CD14-positive monocyte (primary cell): Measurements from ENCODE around the gene PATJ. TPM values are rescaled to one million over a fixed set of nuclear protein-coding genes. Genes with fewer than 3 reads are reported as not detected.

ENCODE experiments used
- DNase-seq, 3 donors: peaks; one replicate each; pipeline ENCODE4 v3.0.0-alpha.2; 2011 to 2022
- H2AFZ ChIP-seq: 2 replicates; pipeline ENCODE4 v1.6.0; 2012; ENCODE audit warnings: mild to moderate bottlenecking, low read depth, low read length, inconsistent platforms; ENCODE audit not compliant: insufficient read depth, poor library complexity, severe bottlenecking
- H3K27ac ChIP-seq, 2 donors: 1 replicate in 1 of 2; 2 replicates in 1 of 2; pipeline ENCODE4 v1.5.1; 2012 to 2013; ENCODE audit warnings: low read length in 2 of 2, control low read depth in 1 of 2, inconsistent platforms in 1 of 2, low read depth in 1 of 2, mild to moderate bottlenecking in 1 of 2
- H3K27me3 ChIP-seq, 2 donors: one replicate each; pipeline versions ENCODE4 v1.6.0 to v1.6.1; 2011 to 2013; ENCODE audit warnings: low read length in 2 of 2; ENCODE audit not compliant: control insufficient read depth in 2 of 2, insufficient read depth in 2 of 2
- H3K36me3 ChIP-seq, 2 donors: replicated peaks in 1 of 2; 1 replicate in 1 of 2; 2 replicates in 1 of 2; pipeline versions ENCODE4 v1.5.1 to v1.6.1; 2012 to 2013; ENCODE audit warnings: low read length in 2 of 2, control low read depth in 1 of 2, inconsistent platforms in 1 of 2, mild to moderate bottlenecking in 1 of 2; ENCODE audit not compliant: insufficient read depth in 2 of 2, control insufficient read depth in 1 of 2
- H3K4me1 ChIP-seq, 2 donors: 1 replicate in 1 of 2; 2 replicates in 1 of 2; pipeline versions ENCODE4 v1.5.1 to v1.6.1; 2012 to 2013; ENCODE audit warnings: low read length in 2 of 2, control low read depth in 1 of 2, inconsistent platforms in 1 of 2, mild to moderate bottlenecking in 1 of 2, moderate library complexity in 1 of 2; ENCODE audit not compliant: insufficient read depth in 2 of 2, control insufficient read depth in 1 of 2
- H3K4me2 ChIP-seq: replicated peaks from 2 replicates; pipeline ENCODE3; 2012; ENCODE audit warnings: low read length, moderate library complexity, mild to moderate bottlenecking; ENCODE audit not compliant: poor library complexity, severe bottlenecking; ENCODE audit errors: extremely low read depth
- H3K4me3 ChIP-seq, 3 experiments: fragments of 200-600 bp in 1 of 3; sonication (generic) in 1 of 3; replicated peaks in 1 of 3; 1 replicate in 2 of 3; 2 replicates in 1 of 3; pipeline ENCODE4 v1.5.1; 2011 to 2013; ENCODE audit warnings: low read length in 3 of 3, mild to moderate bottlenecking in 3 of 3, control low read depth in 2 of 3, low read depth in 2 of 3, inconsistent platforms in 1 of 3, moderate library complexity in 1 of 3
- H3K79me2 ChIP-seq: 2 replicates; pipeline ENCODE4 v1.6.0; 2012; ENCODE audit warnings: mild to moderate bottlenecking, control low read depth, inconsistent platforms, low read length, moderate library complexity; ENCODE audit not compliant: insufficient read depth
- H3K9ac ChIP-seq: 2 replicates; pipeline ENCODE4 v1.6.0; 2017; ENCODE audit warnings: low read length, mild to moderate bottlenecking; ENCODE audit not compliant: insufficient read depth, poor library complexity, severe bottlenecking
- H3K9me3 ChIP-seq, 2 donors: replicated peaks in 1 of 2; 1 replicate in 1 of 2; 2 replicates in 1 of 2; pipeline versions ENCODE4 v1.5.1 to v1.6.1; 2012 to 2013; ENCODE audit warnings: low read length in 2 of 2, control low read depth in 1 of 2; ENCODE audit not compliant: control insufficient read depth in 1 of 2, insufficient read depth in 1 of 2
- H4K20me1 ChIP-seq: 2 replicates; pipeline ENCODE4 v1.6.0; 2012; ENCODE audit warnings: mild to moderate bottlenecking, low read length, control low read depth, moderate library complexity; ENCODE audit not compliant: insufficient read depth
- H3K27ac Mint-ChIP-seq, 7 donors: one replicate each; pipeline ENCODE4 v1.8.0; 2020; ENCODE audit warnings: mild to moderate bottlenecking in 7 of 7, mixed read lengths in 7 of 7, moderate library complexity in 6 of 7, inconsistent platforms in 2 of 7
- H3K27me3 Mint-ChIP-seq, 3 donors: one replicate each; pipeline ENCODE4 v1.8.0; 2021 to 2022; ENCODE audit warnings: low read depth in 3 of 3, mild to moderate bottlenecking in 3 of 3, mixed read lengths in 3 of 3, moderate library complexity in 3 of 3, inconsistent platforms in 1 of 3
- H3K36me3 Mint-ChIP-seq, 2 donors: one replicate each; pipeline ENCODE4 v1.8.0; 2020; ENCODE audit warnings: mixed read lengths in 2 of 2, inconsistent platforms in 1 of 2, mild to moderate bottlenecking in 1 of 2
- H3K4me1 Mint-ChIP-seq: one replicate; pipeline ENCODE4 v1.8.0; 2020; ENCODE audit warnings: mild to moderate bottlenecking, mixed read lengths
- H3K4me3 Mint-ChIP-seq, 2 donors: one replicate each; pipeline ENCODE4 v1.8.0; 2020; ENCODE audit warnings: mild to moderate bottlenecking in 2 of 2, mixed read lengths in 2 of 2, moderate library complexity in 1 of 2
- H3K9me3 Mint-ChIP-seq, 7 donors: one replicate each; pipeline ENCODE4 v1.8.0; 2020 to 2022; ENCODE audit warnings: mixed read lengths in 7 of 7, mild to moderate bottlenecking in 6 of 7, moderate library complexity in 6 of 7, inconsistent platforms in 2 of 7
- WGBS: methylation state at CpG from one replicate; pipeline ENCODE4 v1.1.5; 2013; ENCODE audit warnings: missing lambda C conversion rate; ENCODE audit not compliant: insufficient coverage; 5-methylcytosine and 5-hydroxymethylcytosine counted together
- intact Hi-C, 2 donors: fragments of 100-400 bp; cut with micrococcal nuclease; formaldehyde crosslinking; loops; one replicate each; pipeline versions ENCODE4 v1.15.0 to v1.15.1; 2023
- polyA plus RNA-seq, 3 donors: library from polyadenylated mRNA; depleted of rRNA in 1 of 3; unstranded in 2 of 3; stranded (reverse) in 1 of 3; fragments of 300-500 nt in 2 of 3; fragments of >200 nt in 1 of 3; fragmentation: Illumina TruSeq in 2 of 3; gene quantifications; 1 replicate in 2 of 3; 2 replicates in 1 of 3; pipeline ENCODE4 v1.2.3, GENCODE V29; 2012 to 2021
- TF ChIP-seq, protein P1 (sequence below): fragments of 200-600 bp; IDR thresholded peaks from one replicate; pipeline ENCODE4 v1.8.0; 2022; ENCODE audit warnings: antibody characterized with exemption, mild to moderate bottlenecking

The PATJ gene
- polyA plus RNA-seq, 3 donors = 0.01 to 0.23 TPM; not detected in 1

DNA sequence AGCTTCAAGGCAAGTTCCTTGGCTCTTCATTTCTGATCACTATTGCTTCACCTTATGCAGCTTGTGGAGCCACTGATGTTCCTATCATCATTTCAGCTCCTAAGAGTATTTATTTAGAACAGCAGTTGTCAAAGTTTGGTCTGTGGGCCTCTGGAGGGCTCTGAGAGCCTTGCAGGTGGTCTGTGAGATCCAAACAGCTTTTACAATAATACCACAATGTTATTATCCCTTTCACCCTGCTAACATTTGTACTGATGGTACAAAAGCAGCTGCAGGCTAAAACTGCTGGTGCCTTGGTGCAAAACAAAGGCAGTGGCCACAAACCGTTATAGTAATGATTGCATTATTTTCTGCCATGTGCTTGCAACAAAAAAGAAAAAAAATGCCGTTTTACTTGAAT, 33.8 kb downstream of the PATJ start:
- no peaks in the 10 kb centered on the region for H3K36me3 ChIP-seq
- Mint-ChIP-seq H3K27me3 (peaks cover 0 to 4% (median 0%) of the 10 kb centered on the region in 3 donors), H3K4me1 (no peaks in the 10 kb centered on the region), H3K36me3 (no peaks in the 10 kb centered on the region), H3K27ac (no peak overlapping the region), H3K9me3 (no peaks in the 10 kb centered on the region), H3K4me3 (no peak overlapping the region)
- DNase-seq = no peak
- no peak overlapping the region for H3K4me3 ChIP-seq
- no peaks in the 10 kb centered on the region for H3K79me2 ChIP-seq
- H2AFZ ChIP-seq = no peak overlapping the region
- WGBS = 76% methylated on average over 2 of the region's 2 CpGs
- H3K9me3 ChIP-seq = no peaks in the 10 kb centered on the region
- no peak overlapping the region for H3K9ac ChIP-seq
- no peak overlapping the region for H3K4me2 ChIP-seq
- H4K20me1 ChIP-seq = no peaks in the 10 kb centered on the region
- no peaks in the 10 kb centered on the region for H3K4me1 ChIP-seq
- TF ChIP-seq, protein P1, sequence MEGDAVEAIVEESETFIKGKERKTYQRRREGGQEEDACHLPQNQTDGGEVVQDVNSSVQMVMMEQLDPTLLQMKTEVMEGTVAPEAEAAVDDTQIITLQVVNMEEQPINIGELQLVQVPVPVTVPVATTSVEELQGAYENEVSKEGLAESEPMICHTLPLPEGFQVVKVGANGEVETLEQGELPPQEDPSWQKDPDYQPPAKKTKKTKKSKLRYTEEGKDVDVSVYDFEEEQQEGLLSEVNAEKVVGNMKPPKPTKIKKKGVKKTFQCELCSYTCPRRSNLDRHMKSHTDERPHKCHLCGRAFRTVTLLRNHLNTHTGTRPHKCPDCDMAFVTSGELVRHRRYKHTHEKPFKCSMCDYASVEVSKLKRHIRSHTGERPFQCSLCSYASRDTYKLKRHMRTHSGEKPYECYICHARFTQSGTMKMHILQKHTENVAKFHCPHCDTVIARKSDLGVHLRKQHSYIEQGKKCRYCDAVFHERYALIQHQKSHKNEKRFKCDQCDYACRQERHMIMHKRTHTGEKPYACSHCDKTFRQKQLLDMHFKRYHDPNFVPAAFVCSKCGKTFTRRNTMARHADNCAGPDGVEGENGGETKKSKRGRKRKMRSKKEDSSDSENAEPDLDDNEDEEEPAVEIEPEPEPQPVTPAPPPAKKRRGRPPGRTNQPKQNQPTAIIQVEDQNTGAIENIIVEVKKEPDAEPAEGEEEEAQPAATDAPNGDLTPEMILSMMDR = no peak
- no peaks in the 10 kb centered on the region for H3K27me3 ChIP-seq
- intact Hi-C loops = no loop called here
- H3K27ac ChIP-seq = no peak overlapping the region

DNA sequence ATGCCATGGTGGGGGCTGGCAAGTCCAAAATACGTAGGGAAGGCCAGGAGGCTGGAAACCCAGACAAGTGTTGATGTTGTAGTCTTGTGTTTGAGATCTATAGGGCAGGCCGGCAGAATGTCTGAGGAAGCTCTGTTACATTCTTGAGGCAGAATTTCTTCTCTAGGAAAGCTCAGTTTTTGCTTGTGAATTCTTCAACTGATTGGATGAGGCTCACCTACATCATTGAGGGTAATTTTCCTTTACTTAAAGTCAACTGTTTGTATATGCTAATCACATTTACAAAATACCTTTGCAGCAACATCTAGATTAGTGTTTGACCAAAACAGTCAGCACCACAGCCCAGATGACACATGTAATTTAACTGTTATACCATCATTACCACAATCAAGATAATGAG, 37.0 kb downstream of the PATJ start:
- intact Hi-C loops = no loop called here
- Histone ChIP-seq H3K36me3 (no peaks in the 10 kb centered on the region), H3K79me2 (no peaks in the 10 kb centered on the region), H3K4me2 (no peak overlapping the region), H3K27me3 (no peaks in the 10 kb centered on the region), H3K4me3 (no peak overlapping the region), H3K9me3 (no peaks in the 10 kb centered on the region), H3K27ac (no peak overlapping the region), H3K4me1 (no peaks in the 10 kb centered on the region), H4K20me1 (no peaks in the 10 kb centered on the region), H2AFZ (no peak overlapping the region), H3K9ac (no peak overlapping the region)
- no peaks in the 10 kb centered on the region for H3K9me3 Mint-ChIP-seq
- no peaks in the 10 kb centered on the region for H3K4me1 Mint-ChIP-seq
- H3K27me3 Mint-ChIP-seq = peaks cover 0 to 1% (median 0%) of the 10 kb centered on the region in 3 donors
- no peak for DNase-seq
- TF ChIP-seq, protein P1 = no peak
- WGBS = no CpG with 5 or more reads among the region's 2 CpGs
- no peak overlapping the region for H3K27ac Mint-ChIP-seq
- H3K36me3 Mint-ChIP-seq = no peaks in the 10 kb centered on the region
- no peak overlapping the region for H3K4me3 Mint-ChIP-seq
